Measurements from ENCODE around the gene DKC1.

The DKC1 gene

DNA sequence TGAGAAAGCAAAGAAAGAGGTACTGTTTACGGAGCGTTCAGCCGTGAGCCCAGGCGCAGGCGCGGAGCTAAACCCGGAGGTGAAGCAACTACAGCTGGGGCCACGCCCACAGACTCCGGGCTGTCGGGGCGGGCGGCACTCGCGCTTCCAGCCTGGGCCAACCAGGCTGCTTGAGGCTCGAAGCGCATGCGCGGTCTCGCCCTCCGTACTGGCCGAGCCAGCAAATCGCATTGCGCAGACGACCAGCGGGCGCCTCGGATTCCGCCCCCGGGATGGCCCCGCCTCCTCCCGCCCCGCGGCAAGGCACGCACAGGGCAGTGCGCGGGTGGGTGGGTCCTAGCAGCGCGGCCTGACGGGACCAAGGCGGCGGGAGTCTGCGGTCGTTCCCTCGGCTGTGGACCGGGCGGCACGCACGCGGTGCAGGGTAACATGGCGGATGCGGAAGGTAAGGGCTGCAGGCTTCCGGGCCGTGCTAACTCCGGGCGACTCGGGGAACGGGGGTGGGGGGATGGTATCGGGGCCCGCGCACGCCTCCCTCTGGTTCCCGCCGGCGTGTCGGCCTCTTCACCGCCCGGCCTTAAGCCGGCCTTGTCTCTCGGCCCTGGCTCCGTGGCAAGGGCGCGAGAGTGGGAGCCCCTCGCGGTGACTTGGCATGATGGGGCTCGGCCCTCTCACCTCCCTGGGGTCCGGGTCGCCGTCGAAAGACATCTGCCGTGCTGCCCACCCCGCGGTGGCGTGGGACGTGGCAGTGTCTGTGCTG is at the start of gene DKC1:
TSS of gene DKC1 (plus strand) at position 328 of the 760 bp plus-strand sequence. CDS start at position 430, 102 bp downstream.
- peak; percentile 99 to 100 for DNase-seq

DNA sequence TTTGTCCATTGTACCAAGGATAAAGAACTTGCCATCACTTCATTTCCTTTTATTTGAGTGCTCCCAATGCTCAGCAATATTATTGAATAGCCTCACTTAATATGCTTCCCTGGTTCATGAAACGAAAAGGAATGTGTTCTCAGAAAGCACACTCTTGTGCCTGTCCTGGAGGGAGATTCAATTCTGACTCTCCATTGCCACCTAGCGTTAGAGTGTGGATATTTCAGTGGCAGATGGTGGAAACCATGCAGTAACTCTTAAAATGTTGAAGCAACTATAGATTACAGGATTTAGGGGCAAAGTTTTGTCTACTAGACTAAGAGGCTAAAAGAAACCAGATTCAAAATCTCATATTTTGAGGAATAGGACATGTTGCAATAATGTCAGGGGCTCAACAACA is 47.7 kb upstream of the DKC1 start:
- peak; percentile 49 to 81 for DNase-seq

DNA sequence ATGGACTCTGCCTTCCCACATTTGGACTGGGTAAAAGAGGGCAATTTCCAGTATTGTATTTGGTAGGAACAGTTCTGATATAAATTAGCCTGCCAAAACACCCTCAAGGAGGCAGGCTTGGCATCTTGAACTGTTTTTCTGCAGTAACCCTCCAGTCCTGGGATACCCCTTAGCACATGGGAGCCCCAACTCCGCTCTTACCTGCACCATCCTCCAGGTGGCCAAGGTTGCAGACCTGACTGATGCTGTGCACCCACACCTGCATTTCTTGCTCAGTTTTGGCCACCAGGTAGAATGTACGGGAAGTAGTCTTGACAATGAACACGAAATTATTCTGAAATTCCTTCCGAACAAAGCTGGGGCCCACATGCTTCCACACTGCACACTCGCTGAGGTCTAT is 46.8 kb upstream of the DKC1 start:
- no peak for DNase-seq

DNA sequence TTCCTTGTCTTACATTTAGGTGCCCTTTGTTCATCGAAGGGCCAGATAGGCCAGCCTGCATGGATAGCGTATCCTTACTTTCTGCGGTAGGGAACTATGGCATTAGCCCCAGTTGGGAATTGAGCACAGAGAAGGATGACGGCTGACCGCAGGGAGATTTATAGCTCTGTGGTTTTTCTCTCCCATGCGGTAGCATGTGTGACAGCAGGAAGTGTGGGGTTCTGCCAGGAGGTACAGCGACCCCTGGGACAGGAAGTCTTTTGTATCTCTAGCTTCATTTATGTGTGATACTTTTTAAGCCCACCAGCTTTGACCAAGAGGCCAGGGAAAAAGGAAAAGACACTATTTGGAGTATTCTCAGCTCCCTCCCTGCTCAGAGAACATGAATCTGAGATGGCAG is 44.8 kb upstream of the DKC1 start:
- peak; percentile 68 to 85 for DNase-seq

DNA sequence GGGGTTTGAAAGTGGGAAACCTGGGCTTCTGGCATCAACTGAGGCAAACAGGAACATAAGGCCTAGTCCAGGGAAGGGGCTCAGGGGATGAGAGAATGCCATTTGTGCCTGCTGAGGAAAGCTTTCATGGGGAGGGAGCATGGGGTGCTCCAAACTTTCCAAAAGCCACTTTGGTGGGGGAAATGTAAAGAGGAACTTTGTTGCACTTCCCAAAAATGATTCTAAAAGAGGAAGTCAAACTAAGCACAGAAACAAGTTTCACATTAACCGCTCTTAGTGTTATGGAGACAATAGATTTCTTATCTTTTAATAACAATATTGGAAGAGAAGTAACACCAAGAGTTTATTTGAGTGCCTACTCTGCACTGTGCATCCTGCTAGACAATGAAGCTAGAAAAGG is 44.0 kb upstream of the DKC1 start:
- no peak for DNase-seq

DNA sequence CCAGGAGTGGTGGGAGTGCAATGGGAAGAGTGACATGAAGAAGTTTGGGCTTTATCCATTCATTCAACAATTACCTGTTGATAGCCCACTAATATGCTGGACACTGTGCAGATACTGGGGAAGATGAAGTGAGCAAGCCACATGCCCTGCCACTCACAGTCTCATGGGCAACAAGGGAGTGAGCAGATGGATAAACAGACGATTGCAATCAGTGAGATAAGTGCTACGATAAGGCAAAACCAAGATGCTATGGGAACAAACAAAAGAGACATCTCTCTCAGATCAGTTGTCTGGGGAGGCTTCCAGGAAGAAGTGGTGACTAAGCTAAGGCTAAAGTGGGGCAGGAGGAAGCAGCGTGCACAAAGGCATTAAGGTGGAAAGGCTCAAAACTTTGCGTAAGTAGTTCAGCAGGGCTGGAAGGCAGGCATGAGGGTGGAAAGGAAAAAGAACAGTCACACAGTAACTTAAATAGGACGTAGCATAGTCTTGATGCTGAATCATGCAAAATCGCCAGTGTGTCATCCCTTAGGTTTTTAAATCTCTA is 43.5 kb upstream of the DKC1 start:
- no peak for DNase-seq

DNA sequence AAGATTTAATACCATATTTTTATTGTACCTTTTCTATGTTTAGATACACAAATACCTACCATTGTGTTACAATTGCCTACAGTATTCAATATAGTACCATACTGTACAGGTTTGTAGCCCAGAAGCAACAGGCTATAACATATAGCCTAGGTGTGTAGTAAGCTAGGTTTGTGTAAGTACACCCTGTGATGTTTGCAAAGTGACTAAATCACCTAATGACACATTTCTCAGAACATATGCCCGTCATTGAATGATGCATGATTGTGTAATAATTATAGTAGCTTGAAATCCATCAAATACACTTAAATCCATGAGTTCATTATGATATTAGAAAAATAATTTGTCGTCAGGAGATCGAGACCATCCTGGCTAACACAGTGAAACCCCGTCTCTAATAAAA is 42.6 kb upstream of the DKC1 start:
- DNase-seq, result no peak

DNA sequence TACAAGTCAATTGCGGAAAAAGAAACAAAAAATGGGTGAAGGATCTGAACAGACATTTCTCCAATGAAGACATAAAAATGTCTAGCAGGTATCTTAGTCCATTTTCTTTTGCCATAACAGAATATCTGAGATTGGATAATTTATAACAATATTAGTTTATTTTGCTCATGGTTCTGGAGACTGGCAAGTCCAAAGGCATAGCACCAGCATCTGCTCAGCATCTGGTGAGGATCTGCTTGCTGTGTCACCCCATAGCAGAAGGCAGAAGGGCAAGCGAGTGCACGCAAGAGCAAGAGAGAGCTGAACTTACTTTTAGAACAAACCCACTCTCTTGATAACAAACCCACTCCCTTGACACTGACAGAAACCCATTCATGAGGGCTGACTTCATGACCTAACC is 41.5 kb upstream of the DKC1 start:
- DNase-seq, result no peak

DNA sequence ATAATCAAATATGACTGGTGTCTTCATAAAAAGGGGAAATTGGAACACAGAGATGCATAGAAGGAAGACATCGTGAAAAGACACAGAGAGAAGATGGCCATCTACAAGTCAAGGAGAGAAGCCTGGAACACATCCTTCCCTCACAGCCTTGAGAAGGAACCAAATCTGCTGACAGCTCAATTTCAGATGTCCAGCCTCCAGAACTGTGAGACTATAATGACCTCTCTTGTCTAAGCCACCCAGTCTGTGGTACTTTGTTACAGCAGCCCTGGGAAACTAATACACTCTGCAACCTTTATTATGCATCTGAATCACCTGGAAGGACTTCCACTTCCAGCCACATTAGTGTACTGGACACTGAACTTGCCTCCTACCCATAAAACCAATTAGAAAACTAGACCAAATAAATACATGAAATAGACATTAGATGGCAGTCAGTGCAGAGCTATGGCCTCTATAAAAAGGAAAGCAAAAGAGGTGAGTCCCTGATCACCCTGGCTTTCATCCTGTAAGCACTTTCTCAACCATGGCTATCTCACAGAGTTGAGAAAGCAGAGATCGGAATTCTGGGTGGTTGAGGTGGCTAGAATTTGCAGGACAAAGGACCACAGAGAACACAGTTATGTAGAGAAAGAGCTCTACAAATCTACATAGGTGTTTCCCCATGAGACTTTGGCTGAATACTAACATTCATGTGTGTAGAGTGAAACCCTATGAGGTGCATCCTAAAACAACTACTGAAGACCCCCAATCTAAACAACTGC is 37.5 kb upstream of the DKC1 start:
- DNase-seq, result no peak

DNA sequence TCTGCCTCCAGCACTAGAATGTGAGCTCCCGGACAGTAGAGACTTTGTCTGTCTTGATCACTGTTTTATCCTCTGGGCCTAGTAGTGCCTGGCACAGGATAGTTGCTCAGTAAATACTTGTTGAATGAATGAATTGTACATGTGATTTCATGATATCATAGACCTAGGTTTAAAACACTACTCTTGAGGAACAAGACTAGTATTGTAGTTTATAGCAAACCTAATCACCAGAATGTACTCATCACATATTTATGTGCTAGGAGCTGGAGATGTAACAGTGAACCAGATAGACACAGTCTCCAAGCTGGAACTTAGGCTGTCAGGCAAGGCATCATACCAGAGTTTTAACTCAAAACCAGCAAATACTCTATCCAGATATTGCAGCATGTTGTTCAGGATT is 35.2 kb upstream of the DKC1 start:
- DNase-seq, result no peak

DNA sequence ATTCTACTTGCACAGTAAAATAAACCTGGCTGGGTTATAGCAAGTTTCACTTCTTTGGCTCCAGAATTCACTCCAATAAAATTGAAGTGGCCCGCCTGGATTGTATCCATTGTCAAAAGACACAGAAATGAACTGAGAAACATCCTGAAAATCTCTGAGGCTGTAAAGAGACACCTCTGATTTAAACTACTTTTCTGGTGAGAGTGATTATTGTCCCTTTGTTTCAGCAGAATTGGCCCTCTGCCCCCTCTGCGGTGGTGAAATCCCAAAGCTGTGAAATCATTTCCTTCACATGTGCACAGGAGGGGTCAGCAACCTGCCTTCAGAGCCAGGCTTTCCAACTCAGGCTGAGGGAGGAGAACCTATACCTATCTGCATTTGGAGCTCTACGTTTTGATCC is 34.8 kb upstream of the DKC1 start:
- DNase-seq, result no peak

DNA sequence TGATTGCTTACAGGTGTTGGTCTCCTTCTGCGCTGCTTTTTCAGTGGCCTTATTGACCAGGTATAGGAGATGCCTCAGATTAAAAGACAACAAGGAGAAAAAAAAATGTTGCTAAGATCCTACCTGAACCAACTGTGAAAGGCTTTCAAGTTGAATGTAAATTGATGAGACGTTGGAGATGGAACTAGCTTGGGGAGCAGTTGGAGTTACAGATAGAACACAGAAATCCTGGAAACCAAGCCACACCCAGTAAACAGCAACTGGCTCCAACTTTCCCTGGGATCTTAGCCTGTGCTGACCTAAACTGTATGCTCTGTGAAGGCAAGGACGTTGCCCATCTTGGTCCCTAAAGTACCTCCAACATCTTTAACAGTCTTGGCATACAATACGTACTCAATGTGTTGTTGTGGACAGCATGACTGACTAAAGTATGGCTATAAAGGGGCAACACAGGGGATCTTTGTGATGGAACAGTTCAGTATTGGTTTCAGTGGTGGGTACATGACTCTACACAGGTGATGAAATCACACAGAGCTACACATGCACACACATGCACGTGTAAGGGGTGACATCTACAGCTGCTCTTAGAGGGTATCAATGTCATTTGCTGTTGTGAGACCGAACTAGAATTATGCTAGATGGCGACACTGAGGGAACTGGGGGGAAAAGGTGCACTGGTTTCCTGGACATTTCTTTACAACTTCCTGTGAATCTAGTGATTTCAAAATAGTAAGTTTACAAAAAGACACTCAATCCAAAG is 34.1 kb upstream of the DKC1 start:
- DNase-seq, result no peak

DNA sequence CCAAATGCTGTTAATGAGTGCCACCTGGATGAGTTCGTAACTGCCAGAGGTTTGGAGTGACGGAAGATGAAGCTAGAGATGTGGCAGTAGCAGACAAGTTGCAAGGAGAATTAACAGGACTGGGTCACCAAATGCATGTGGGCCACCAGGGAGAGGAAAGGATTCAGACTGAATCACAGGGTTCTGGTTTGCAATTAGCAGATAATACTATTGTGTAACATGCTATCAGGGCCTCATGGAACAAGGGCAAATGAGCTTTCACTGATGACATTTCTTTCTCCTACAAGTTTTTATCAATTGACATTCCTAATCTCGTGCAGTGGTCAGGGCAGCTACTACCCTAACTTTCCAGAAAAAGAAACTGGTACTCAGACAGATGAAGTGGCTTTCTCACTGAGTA is 33.2 kb upstream of the DKC1 start:
- no peak for DNase-seq

DNA sequence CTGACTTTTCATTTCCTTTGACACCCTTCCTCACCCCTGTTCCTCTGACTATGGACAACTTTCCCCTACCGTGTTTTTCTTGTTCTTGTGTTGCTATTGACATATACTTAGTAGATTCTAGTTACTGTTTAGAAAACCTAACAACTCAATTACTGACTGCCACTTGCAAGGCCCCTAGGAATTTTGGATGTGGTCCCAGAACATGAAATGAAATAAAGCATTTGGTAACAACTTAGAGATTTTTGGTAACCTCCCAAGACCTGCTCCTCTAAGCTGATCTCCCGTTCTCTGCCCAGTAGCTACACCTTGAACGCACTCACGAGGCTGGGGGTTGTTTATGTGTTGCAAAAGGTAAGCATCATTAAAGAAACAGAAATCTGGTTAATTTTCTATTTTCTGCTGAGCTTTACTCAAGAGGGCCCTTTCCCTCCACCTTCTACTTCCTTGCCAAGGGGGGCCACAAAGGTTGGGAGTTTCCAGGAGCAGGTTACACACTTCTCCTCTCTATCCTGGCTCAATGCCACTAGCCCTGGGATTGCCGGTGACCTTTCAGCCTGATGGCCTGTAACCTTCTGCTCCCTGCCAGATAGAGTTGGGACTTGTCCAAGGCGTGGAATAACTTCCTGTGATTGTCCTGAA is 32.3 kb upstream of the DKC1 start:
- DNase-seq, result no peak

DNA sequence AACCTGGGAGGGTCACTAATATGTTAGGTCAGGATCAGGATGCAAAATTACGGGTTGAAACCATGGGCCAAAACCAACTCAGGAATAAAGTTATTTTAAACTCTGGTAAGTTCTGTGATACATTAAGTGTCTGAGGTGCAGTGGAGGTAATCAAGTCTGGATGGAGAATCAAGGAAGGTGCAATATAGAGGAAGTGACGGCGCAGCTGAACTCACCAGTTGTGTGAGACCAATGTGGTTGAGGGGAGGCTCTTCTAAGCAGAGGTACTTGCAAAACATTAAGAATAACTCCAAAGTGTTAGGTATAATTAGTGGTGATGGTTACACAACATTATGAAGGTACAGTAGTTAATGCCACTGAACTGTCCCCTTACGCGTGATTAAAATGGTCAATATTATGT is 31.5 kb upstream of the DKC1 start:
- DNase-seq, result no peak

DNA sequence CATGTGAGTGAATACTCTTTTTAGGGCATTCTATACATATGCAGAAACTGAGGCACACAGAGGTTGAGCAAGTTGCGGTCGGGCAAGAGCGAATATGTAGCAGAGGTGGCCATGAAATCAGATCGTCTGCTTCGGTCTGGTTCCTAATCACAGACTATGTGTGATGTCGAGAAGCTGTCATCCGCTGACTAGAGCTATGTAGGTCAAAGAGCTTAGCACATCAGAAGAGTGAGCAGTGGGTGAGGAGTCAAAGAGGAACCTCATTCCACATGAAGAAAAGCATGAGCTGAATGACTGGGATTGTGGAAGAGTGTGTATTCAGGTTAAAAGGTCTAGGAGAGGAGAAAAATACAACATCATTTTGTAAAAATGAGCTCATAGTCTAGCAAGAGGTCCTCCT is 30.8 kb upstream of the DKC1 start:
- DNase-seq, result no peak

DNA sequence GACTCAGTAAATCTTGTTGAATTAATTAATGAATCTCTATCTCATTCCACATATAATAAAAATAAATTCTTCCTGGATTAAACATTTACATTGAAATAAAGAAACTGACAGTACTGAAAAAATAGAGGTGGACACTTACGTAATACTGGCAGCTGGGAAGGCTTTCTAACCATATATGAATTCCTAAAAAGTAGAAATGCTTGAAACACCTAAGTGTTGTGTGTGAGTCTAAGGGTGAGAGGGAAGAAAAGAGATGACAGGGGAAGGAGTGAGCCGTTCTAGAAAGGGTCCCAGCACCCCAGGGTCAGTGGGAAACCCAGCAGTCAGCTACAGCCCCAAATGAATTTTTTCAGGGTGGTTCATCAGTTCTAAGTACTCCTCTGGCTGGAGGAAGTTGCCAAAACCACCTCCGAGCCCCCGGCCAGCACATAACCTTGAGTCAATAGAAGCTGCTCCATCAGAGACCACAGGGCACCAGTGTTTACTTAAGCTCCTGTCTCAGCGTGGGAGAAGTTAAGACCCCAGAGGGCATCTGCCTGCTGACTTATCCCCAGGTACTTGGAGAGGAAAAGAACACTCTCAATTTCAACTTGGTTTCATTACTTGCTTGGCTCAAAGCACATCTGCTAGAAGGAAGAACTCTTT is 30.1 kb upstream of the DKC1 start:
- DNase-seq, result no peak

DNA sequence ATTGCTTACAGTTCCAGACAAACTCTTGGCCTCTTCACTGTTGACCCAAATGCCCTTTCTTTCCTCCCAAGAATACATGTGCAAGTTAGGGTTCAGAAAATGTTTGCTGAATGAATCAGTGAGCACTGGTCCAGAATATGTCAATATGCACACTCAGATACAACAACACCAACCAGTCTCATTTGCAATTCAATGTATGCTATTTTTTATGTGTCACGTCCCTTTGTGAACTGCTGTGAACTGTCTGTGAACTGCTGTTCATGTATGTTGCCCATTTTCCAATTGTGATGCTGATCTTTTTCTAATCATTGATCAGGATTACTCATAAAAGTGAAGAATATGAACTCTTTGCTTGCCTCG is 29.6 kb upstream of the DKC1 start:
- no peak for DNase-seq

DNA sequence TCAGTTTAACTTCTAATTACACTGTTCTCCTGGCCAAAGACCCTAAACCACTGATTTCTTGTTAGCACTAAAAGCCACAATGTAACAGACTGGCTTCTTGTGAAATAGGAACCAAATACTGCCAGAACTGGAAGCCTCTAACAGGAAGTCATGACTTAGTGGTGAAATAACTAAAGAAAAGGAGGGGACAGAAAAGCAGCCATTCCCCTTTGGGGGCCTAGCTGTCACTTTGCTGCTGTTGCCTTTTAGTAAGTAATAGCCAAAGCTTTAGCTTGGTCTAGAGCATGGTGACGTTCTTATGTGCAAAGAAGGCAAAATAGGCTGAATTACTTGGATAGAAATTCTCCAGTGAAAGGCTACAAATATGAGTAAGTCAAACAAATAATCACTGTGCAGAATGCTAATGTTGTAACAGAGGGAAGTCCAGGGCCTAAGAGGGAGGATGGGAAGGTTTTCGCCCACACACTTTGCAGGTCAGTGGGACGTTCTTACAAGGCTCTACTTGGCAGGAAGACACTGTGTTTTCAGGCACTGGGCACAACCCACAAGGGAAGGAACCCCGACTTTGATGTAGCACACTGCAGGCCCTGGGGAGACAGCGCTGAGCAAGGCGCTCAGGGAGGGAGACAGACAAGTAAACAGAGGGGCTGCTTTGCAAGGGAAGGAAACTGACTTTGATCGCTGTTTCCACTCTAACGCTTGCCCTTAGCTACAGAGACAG is 28.4 kb upstream of the DKC1 start:
- DNase-seq, result no peak

DNA sequence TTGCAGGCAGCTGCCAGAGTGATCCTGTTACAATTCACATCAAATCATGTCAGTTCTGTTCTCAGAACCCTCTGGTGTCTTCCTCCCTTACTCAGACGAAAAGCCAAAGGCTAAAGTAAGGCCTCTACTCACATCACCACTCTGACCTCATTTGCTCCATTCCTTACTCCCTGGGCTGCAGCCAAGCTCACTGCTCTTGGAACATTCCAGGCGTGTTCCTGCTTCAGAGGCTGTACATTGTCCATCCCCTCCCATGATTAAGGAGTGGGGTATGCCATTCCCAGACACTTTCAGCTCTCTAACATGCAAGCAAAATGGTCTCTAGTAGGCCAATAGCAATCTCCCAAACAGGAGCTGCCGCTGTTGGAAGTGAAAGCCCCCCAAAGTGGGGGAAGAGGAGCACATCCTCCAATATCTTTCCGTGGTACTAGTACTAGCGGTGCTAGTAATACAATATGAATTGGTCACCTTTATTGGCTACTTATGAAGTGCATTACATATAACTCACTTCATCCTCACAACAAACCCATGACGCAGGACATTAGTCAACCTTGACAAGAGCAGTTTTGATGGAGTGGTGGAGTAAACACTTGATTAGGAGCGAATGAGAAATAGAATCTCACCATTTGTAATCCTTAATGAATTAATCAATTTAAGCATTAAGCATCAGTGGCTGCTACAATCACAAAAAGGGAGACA is 26.8 kb upstream of the DKC1 start:
- DNase-seq, result no peak

DNA sequence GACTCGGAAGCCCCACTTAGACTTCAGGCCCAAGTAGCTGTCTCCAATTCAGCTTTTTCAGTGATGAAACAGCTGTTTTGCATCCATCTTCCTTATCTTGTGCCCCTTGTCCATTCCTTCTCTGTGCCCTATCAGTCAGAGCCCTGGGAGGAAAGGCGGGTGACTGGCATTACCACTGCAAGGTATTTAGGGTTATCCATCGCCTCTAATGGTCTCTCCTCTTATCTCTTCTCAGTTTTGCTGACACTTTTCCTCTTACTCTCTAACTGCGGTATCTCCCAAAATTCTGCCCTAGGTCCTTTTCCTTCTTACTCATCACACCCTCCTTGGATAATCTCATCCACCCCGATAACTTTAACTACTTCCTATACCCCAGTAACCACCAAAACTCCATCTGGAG is 25.5 kb upstream of the DKC1 start:
- no peak for DNase-seq
